Astrocyte (in vitro differentiated cells and primary cell): Measurements from ENCODE around the gene COL23A1. TPM values are rescaled to one million over a fixed set of nuclear protein-coding genes. Genes with fewer than 3 reads are reported as not detected.

Source experiments
- DNase-seq: peaks from one replicate; pipeline ENCODE4 v3.0.0-alpha.2; 2010; ENCODE audit warnings: low read depth
- FAIRE-seq: peaks from 2 replicates; lab custom pipeline; 2011; peaks lifted over from hg19 to GRCh38; lab: Jason Lieb, UNC
- H2AFZ ChIP-seq: 2 replicates; pipeline ENCODE4 v1.6.0; 2012; ENCODE audit warnings: low read depth, low read length, inconsistent platforms
- H3K27ac ChIP-seq: 2 replicates; pipeline ENCODE4 v1.5.1; 2011; ENCODE audit warnings: low read depth, low read length, inconsistent platforms
- H3K27me3 ChIP-seq: 2 replicates; pipeline ENCODE4 v1.6.0; 2011; ENCODE audit warnings: low read length, inconsistent platforms; ENCODE audit not compliant: insufficient read depth
- H3K36me3 ChIP-seq: 2 replicates; pipeline ENCODE4 v1.5.1; 2011; ENCODE audit warnings: low read length, inconsistent platforms; ENCODE audit not compliant: insufficient read depth
- H3K4me1 ChIP-seq: 2 replicates; pipeline ENCODE4 v1.5.1; 2011; ENCODE audit warnings: low read length, inconsistent platforms; ENCODE audit not compliant: insufficient read depth
- H3K4me2 ChIP-seq: 2 replicates; pipeline ENCODE4 v1.6.0; 2012; ENCODE audit warnings: low read length, inconsistent platforms
- H3K4me3 ChIP-seq: 2 replicates; pipeline ENCODE4 v1.5.1; 2011; ENCODE audit warnings: low read depth, mild to moderate bottlenecking, low read length, inconsistent platforms; ENCODE audit not compliant: insufficient read depth
- H3K79me2 ChIP-seq: 2 replicates; pipeline ENCODE4 v1.6.0; 2012; ENCODE audit warnings: mild to moderate bottlenecking, low read length, inconsistent platforms; ENCODE audit not compliant: insufficient read depth
- H3K9ac ChIP-seq: 2 replicates; pipeline ENCODE4 v1.6.0; 2012; ENCODE audit warnings: mild to moderate bottlenecking, low read length, inconsistent platforms
- H3K9me3 ChIP-seq: 2 replicates; pipeline ENCODE4 v1.5.1; 2012; ENCODE audit warnings: low read depth, mild to moderate bottlenecking, low read length, inconsistent platforms; ENCODE audit not compliant: insufficient read depth
- H4K20me1 ChIP-seq: 2 replicates; pipeline ENCODE4 v1.6.0; 2012; ENCODE audit warnings: low read length, inconsistent platforms; ENCODE audit not compliant: insufficient read depth
- H3K27ac Mint-ChIP-seq: one replicate; pipeline ENCODE4 v1.8.0; 2021; ENCODE audit warnings: mild to moderate bottlenecking, mixed read lengths; ENCODE audit not compliant: unreplicated experiment
- H3K27me3 Mint-ChIP-seq: one replicate; pipeline ENCODE4 v1.8.0; 2021; ENCODE audit warnings: low read depth, mixed read lengths; ENCODE audit not compliant: unreplicated experiment
- H3K36me3 Mint-ChIP-seq: one replicate; pipeline ENCODE4 v1.8.0; 2021; ENCODE audit warnings: low read depth, mixed read lengths; ENCODE audit not compliant: unreplicated experiment
- H3K4me1 Mint-ChIP-seq: one replicate; pipeline ENCODE4 v1.8.0; 2021; ENCODE audit warnings: low read depth, mixed read lengths; ENCODE audit not compliant: unreplicated experiment
- H3K4me3 Mint-ChIP-seq: one replicate; pipeline ENCODE4 v1.8.0; 2021; ENCODE audit warnings: mild to moderate bottlenecking, moderate library complexity, mixed read lengths; ENCODE audit not compliant: unreplicated experiment
- H3K9me3 Mint-ChIP-seq: one replicate; pipeline ENCODE4 v1.8.0; 2021; ENCODE audit warnings: mild to moderate bottlenecking, mixed read lengths; ENCODE audit not compliant: unreplicated experiment
- CTCF ChIP-seq: IDR thresholded peaks from 2 replicates; pipeline ENCODE4 v1.5.1; 2011; ENCODE audit warnings: low read depth, mild to moderate bottlenecking, inconsistent platforms, low read length, moderate library complexity; ENCODE audit not compliant: insufficient read depth
- EZH2 ChIP-seq: IDR thresholded peaks from 2 replicates; pipeline ENCODE4 v1.6.1; 2012; ENCODE audit warnings: mild to moderate bottlenecking, low read length, inconsistent platforms; ENCODE audit not compliant: insufficient read depth
- total RNA-seq: library from RNA; stranded (reverse); gene quantifications from 2 replicates; pipeline ENCODE4 v1.2.1, GENCODE V29; 2021

COL23A1 gene
- total RNA-seq, 1 donor from 2014 or later, result 0.16 TPM

GRCh38 chr5:178627259-178627598, 37.0 kb upstream of the COL23A1 start:
- Histone ChIP-seq H3K4me3 (peak overlapping the region; percentile 65), H4K20me1 (peaks cover 35% of the 10 kb centered on the region), H3K4me1 (peaks cover 4% of the 10 kb centered on the region), H3K9ac (peak overlapping the region; percentile 97), H3K27me3 (no peaks in the 10 kb centered on the region), H2AFZ (peak overlapping the region; percentile 92), H3K9me3 (no peaks in the 10 kb centered on the region), H3K27ac (peak overlapping the region; percentile 64), H3K36me3 (peaks cover 7% of the 10 kb centered on the region), H3K4me2 (peak overlapping the region; percentile 82), H3K79me2 (peaks cover 46% of the 10 kb centered on the region)
- Mint-ChIP-seq H3K4me1 (peaks cover 9% of the 10 kb centered on the region), H3K9me3 (no peaks in the 10 kb centered on the region), H3K27ac (peak overlapping the region; percentile 60), H3K4me3 (peak overlapping the region; percentile 67), H3K36me3 (no peaks in the 10 kb centered on the region), H3K27me3 (no peaks in the 10 kb centered on the region)
- DNase-seq, result no peak
- FAIRE-seq, result no peak
- TF ChIP-seq CTCF, result no peak
- no peak for TF ChIP-seq EZH2

GRCh38 chr5:178626484-178627258, 36.5 kb upstream of the COL23A1 start, which contains the start of gene CLK4:
Gene CLK4, minus strand, starts transcription at chr5:178627050. Its CDS starts 3,634 bp downstream, at chr5:178623416.
- Mint-ChIP-seq H3K4me1 (peaks cover 9% of the 10 kb centered on the region), H3K9me3 (no peaks in the 10 kb centered on the region)
- no peak for FAIRE-seq

More at GRCh38 chr5:178626484-178627258, 36.5 kb upstream of the COL23A1 start, which contains the start of gene CLK4:
- H3K9me3 ChIP-seq, result no peaks in the 10 kb centered on the region
- peak within 1 kb of the TSS; percentile 97 for H3K27ac Mint-ChIP-seq
- peak within 1 kb of the TSS; percentile 92 for H3K4me3 ChIP-seq
- peak within 1 kb of the TSS; percentile 92 for H2AFZ ChIP-seq
- peak; percentile 83 for DNase-seq
- H3K27ac ChIP-seq, result peak within 1 kb of the TSS; percentile 98
- TF ChIP-seq CTCF, result no peak
- no peak for TF ChIP-seq EZH2
- H3K36me3 ChIP-seq, result peaks cover 12% of the 10 kb centered on the region
- peaks cover 35% of the 10 kb centered on the region for H4K20me1 ChIP-seq
- no peaks in the 10 kb centered on the region for H3K36me3 Mint-ChIP-seq
- peaks cover 51% of the 10 kb centered on the region for H3K79me2 ChIP-seq
- H3K4me2 ChIP-seq, result peak within 1 kb of the TSS; percentile 88
- peak within 1 kb of the TSS; percentile 97 for H3K9ac ChIP-seq
- H3K27me3 Mint-ChIP-seq, result no peaks in the 10 kb centered on the region
- H3K4me1 ChIP-seq, result peaks cover 4% of the 10 kb centered on the region
- peak within 1 kb of the TSS; percentile 87 for H3K4me3 Mint-ChIP-seq
- H3K27me3 ChIP-seq, result no peaks in the 10 kb centered on the region
